ENCODE measurements around the gene HRH2.
"Not testable (repeated sequence)": the region's sequence is repeated elsewhere in the genome, so short reads cannot be mapped to it uniquely, and the experiment has no call there.

HRH2 gene, protein sequence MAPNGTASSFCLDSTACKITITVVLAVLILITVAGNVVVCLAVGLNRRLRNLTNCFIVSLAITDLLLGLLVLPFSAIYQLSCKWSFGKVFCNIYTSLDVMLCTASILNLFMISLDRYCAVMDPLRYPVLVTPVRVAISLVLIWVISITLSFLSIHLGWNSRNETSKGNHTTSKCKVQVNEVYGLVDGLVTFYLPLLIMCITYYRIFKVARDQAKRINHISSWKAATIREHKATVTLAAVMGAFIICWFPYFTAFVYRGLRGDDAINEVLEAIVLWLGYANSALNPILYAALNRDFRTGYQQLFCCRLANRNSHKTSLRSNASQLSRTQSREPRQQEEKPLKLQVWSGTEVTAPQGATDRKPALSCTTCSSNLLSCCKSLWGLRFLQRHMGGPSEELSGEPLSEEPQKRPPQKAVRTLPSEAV

DNA sequence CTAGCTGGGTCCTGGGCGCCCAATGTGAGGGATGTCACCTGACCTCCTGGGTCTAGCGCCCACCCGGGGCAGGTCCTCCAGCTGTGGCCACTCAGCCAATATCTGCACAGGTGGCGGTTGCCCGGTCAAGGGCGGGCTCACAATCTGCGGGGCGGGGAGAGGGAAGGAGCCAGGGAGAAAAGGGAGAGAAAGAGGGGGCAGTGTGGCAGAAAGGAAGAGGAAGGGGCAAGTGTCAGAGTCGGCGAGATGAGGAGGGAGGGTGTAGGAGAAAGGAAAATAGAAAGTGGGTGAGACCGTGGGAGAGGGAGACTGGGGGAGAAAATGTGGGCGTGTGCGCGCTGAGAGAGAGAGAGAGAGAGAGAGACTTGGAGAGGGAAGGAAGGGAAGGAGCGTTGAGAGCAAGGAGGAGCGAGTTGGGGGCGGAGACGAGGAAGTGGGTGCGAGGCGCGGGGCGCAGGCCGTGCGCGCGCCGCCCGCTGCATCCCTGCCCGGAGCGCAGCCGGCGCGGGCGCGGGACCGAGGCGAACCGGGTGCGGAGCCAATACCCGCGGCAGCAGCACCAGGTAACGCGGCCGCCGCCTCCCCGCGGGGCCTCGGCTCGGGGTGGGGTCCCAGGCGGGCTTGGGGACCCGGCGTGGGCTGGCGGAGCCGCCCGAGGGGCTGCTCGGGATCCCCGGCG is at the start of gene HRH2:
Gene HRH2 (plus strand): TSS at position 479 of the 679 bp plus-strand sequence. CDS start 25,163 bp downstream, outside the sequence.
- no peak within 1 kb of the TSS for H3K4me3 ChIP-seq (ENCODE audit: low read length)
- H3K9me3 ChIP-seq (ENCODE audit: control insufficient read depth, low read length): no peaks in the 10 kb centered on the region
- H3K36me3 ChIP-seq (ENCODE audit: control insufficient read depth, insufficient read depth, low read length): no peaks in the 10 kb centered on the region
- H3K27me3 ChIP-seq (ENCODE audit: control insufficient read depth, insufficient read depth, low read length): peaks cover 36% of the 10 kb centered on the region
- H3K9ac ChIP-seq (ENCODE audit: low read length): peak within 1 kb of the TSS; percentile 34
- H3K4me1 ChIP-seq (ENCODE audit: control insufficient read depth, insufficient read depth, low read length): no peaks in the 10 kb centered on the region

DNA sequence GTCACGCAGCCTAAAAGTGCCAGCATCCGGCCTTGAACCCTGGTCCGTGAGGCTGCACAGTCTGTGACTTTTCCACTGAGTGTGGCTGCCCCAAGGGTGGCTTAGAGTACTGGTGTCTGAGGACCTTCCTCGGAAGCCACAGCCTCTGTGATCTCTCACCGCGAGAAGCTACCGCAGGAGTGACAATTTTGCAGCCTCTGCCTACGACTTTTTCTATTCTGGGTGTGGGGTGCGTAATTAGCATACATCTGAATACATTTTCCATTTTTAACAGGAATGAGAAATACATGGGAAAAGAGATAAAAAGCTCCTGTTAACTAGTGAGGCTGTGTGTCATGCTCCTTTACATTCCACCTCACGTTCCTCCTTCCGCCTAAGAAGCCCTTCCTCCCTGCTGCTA is 48.3 kb upstream of the HRH2 start:
- H3K36me3 ChIP-seq (ENCODE audit: control insufficient read depth, insufficient read depth, low read length): no peaks in the 10 kb centered on the region
- H3K27me3 ChIP-seq (ENCODE audit: control insufficient read depth, insufficient read depth, low read length): no peaks in the 10 kb centered on the region
- H3K4me3 ChIP-seq (ENCODE audit: low read length): no peak overlapping the region
- no peaks in the 10 kb centered on the region for H3K4me1 ChIP-seq (ENCODE audit: control insufficient read depth, insufficient read depth, low read length)
- H3K9me3 ChIP-seq (ENCODE audit: control insufficient read depth, low read length): no peaks in the 10 kb centered on the region
- no peak overlapping the region for H3K9ac ChIP-seq (ENCODE audit: low read length)

DNA sequence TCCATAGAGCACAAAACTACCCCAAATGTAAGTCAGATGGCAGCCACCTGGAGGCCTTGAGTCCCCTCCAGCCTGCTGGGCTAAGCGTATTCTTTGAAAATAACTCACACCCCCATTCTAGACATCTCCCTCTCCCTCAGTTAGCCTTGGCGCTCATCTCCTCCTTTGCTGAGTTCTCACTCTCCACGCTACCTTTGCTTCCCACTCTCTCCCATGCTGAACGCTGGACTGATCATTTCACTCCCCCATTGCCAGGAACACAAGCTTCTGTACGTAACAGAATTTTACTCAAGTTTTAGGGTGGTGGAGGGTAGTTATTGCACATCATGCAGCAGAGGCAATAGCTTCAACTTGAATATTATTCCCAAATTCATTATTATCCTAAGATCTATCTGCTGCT is 47.5 kb upstream of the HRH2 start:
- Histone ChIP-seq H3K9ac (ENCODE audit: low read length) (no peak overlapping the region), H3K9me3 (ENCODE audit: control insufficient read depth, low read length) (no peaks in the 10 kb centered on the region), H3K4me3 (ENCODE audit: low read length) (no peak overlapping the region), H3K27me3 (ENCODE audit: control insufficient read depth, insufficient read depth, low read length) (no peaks in the 10 kb centered on the region), H3K36me3 (ENCODE audit: control insufficient read depth, insufficient read depth, low read length) (no peaks in the 10 kb centered on the region), H3K4me1 (ENCODE audit: control insufficient read depth, insufficient read depth, low read length) (no peaks in the 10 kb centered on the region)

DNA sequence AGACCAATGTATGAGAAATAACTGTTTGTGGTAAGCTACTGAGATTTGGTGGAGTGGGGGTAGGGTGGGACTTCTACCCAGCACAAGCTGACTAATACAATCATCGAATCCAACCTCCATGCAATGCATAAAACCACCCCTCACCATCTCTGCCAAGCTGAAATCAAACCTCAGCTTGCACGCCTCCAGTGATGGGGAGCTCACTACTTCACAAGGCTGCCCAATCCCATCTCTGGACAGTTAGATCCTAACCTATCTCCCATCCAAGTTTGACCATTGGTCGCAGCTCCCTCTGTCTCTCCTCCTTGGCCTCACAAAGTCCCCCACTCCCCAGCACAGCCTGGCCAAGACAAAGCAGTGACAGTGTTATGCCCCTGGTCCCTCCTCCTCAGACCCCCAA is 47.0 kb upstream of the HRH2 start:
- H3K27me3 ChIP-seq (ENCODE audit: control insufficient read depth, insufficient read depth, low read length): no peaks in the 10 kb centered on the region
- no peaks in the 10 kb centered on the region for H3K36me3 ChIP-seq (ENCODE audit: control insufficient read depth, insufficient read depth, low read length)
- no peaks in the 10 kb centered on the region for H3K9me3 ChIP-seq (ENCODE audit: control insufficient read depth, low read length)
- no peak overlapping the region for H3K4me3 ChIP-seq (ENCODE audit: low read length)
- H3K9ac ChIP-seq (ENCODE audit: low read length): no peak overlapping the region
- H3K4me1 ChIP-seq (ENCODE audit: control insufficient read depth, insufficient read depth, low read length): no peaks in the 10 kb centered on the region

DNA sequence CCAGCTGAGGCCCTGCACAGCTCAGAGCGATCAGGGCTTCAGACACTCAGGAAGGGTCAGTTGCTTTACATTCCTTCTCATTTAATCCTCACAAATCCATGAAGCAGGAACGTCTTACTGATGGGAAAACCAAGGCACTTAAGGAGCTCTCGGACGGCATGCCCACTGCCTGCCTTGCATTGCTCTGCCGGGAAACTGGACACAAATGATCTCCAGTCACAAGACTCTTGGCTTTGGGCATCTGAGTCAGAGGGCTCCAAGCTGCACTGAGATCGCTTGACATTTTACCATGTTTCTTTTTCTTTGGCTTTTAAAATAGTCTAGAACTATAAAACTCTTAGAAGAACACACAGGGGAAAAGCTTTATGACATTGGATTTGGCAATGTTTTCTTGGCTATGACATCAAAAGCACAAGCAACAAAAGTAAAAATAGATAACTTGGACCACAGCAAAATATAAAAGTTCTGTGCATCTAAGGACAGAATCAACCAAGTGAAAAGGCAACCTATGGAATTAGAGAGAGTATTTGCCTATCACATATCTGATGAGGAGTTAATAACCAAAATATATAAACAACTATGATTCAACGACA is 43.6 kb upstream of the HRH2 start:
- Histone ChIP-seq H3K9ac (ENCODE audit: low read length) (no peak overlapping the region), H3K4me1 (ENCODE audit: control insufficient read depth, insufficient read depth, low read length) (no peaks in the 10 kb centered on the region), H3K9me3 (ENCODE audit: control insufficient read depth, low read length) (no peaks in the 10 kb centered on the region), H3K4me3 (ENCODE audit: low read length) (no peak overlapping the region), H3K36me3 (ENCODE audit: control insufficient read depth, insufficient read depth, low read length) (no peaks in the 10 kb centered on the region), H3K27me3 (ENCODE audit: control insufficient read depth, insufficient read depth, low read length) (no peaks in the 10 kb centered on the region)

DNA sequence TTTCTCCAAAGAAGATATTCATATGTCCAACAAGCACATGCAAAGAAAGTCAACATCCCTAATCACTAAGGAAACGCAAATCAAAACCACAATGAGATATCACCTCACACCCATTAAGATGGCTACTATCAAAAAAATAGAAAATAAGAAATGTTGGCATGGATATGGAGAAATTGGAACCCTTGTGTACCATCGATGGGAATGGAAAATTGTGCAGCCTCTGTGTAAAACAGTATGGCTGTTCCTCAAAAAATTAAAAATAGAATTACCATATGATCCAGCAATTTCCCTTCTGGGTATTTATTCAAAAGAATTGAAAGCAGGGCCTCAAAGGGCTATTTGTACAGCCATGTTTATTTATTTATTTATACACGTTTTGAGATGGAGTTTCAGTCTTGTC is 43.0 kb upstream of the HRH2 start:
- Histone ChIP-seq H3K36me3 (ENCODE audit: control insufficient read depth, insufficient read depth, low read length) (no peaks in the 10 kb centered on the region), H3K27me3 (ENCODE audit: control insufficient read depth, insufficient read depth, low read length) (no peaks in the 10 kb centered on the region), H3K4me1 (ENCODE audit: control insufficient read depth, insufficient read depth, low read length) (no peaks in the 10 kb centered on the region), H3K9ac (ENCODE audit: low read length) (no peak overlapping the region), H3K4me3 (ENCODE audit: low read length) (no peak overlapping the region), H3K9me3 (ENCODE audit: control insufficient read depth, low read length) (no peaks in the 10 kb centered on the region)

DNA sequence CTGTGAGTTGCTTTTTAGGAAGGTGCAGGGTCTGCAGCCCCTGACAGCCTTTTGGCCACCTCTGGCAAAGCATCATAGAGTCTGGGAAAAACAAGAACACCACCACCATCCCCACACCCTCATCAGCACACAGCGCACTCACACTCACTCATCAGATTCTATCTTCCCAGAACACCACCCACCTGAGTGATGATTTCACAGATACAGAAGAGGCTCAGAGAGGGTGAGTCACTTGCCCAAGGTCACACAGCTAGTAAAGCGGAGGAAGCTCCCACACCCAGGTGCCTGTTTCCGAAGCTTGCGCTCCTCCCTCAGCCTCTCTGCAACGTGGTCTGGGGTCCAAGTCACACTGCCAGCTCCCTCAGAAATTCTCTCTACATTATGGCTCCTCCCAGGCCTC is 41.8 kb upstream of the HRH2 start:
- Histone ChIP-seq H3K4me3 (ENCODE audit: low read length) (no peak overlapping the region), H3K9ac (ENCODE audit: low read length) (no peak overlapping the region), H3K36me3 (ENCODE audit: control insufficient read depth, insufficient read depth, low read length) (no peaks in the 10 kb centered on the region), H3K4me1 (ENCODE audit: control insufficient read depth, insufficient read depth, low read length) (no peaks in the 10 kb centered on the region), H3K9me3 (ENCODE audit: control insufficient read depth, low read length) (no peaks in the 10 kb centered on the region), H3K27me3 (ENCODE audit: control insufficient read depth, insufficient read depth, low read length) (no peaks in the 10 kb centered on the region)

DNA sequence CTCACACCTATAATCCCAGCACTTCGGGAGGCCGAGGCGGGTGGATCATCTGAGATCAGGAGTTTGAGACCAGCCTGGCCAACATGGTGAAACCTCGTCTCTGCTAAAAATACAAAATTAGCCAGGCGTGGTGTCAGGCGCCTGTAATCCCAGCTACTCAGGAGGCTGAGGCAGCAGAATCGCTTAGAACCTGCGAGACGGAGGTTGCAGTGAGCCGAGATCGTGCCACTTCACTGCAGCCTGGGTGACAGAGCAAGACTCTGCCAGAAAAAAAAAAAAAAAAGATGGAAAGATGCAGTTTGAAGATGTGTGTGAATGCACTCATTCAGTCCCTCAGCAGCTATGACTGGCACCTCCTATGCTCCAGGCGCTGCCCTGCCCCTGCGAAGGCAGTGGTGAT is 41.3 kb upstream of the HRH2 start:
- not testable (repeated sequence) for H3K4me3 ChIP-seq (ENCODE audit: low read length); H3K9me3 ChIP-seq (ENCODE audit: control insufficient read depth, low read length); H3K36me3 ChIP-seq (ENCODE audit: control insufficient read depth, insufficient read depth, low read length); H3K27me3 ChIP-seq (ENCODE audit: control insufficient read depth, insufficient read depth, low read length); H3K9ac ChIP-seq (ENCODE audit: low read length); H3K4me1 ChIP-seq (ENCODE audit: control insufficient read depth, insufficient read depth, low read length)

DNA sequence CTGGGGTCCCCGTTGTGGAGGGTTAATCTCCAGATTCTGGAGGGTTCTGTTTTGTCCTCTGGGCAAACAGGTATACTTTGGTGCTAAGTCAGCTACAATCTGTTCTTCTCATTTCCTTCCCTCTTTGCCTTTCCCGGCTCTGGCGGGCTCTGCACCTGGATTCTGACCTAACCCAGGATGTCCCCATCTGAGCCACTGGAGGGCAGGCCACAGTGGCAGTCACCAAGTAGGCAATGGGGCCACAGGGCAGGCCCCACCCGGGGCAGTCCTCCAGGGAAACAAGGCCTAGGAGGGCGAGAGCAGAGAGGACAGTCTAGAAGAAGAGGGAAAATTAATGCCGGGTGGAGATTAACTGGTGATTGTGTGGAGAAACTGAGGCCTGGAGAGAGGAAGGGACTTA is 40.4 kb upstream of the HRH2 start:
- H3K4me1 ChIP-seq (ENCODE audit: control insufficient read depth, insufficient read depth, low read length): no peaks in the 10 kb centered on the region

DNA sequence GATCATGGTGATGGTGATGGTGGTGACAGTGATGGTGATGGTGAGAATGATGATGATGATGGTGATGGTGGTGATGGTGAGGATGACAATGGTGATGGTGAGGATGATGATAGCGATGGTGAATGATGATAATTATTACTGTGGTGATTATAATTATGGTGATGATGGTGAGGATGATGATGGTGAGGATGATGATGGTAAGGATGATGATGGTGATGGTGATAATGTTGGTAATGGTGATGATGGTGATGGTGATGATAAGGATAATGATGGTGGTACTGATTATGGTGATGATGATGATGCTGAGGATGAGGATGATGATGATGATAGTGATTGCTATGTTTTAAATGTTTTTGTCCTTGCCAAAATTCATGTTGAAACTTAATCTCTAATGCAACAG is 37.3 kb upstream of the HRH2 start:
- Histone ChIP-seq H3K4me3 (ENCODE audit: low read length) (no peak overlapping the region), H3K9ac (ENCODE audit: low read length) (no peak overlapping the region), H3K36me3 (ENCODE audit: control insufficient read depth, insufficient read depth, low read length) (no peaks in the 10 kb centered on the region), H3K9me3 (ENCODE audit: control insufficient read depth, low read length) (no peaks in the 10 kb centered on the region), H3K4me1 (ENCODE audit: control insufficient read depth, insufficient read depth, low read length) (no peaks in the 10 kb centered on the region), H3K27me3 (ENCODE audit: control insufficient read depth, insufficient read depth, low read length) (no peaks in the 10 kb centered on the region)

More for the DNA sequence above, 40.4 kb upstream of the HRH2 start:
- Histone ChIP-seq H3K4me3 (ENCODE audit: low read length) (no peak overlapping the region), H3K36me3 (ENCODE audit: control insufficient read depth, insufficient read depth, low read length) (no peaks in the 10 kb centered on the region), H3K27me3 (ENCODE audit: control insufficient read depth, insufficient read depth, low read length) (no peaks in the 10 kb centered on the region), H3K9me3 (ENCODE audit: control insufficient read depth, low read length) (no peaks in the 10 kb centered on the region), H3K9ac (ENCODE audit: low read length) (no peak overlapping the region)

DNA sequence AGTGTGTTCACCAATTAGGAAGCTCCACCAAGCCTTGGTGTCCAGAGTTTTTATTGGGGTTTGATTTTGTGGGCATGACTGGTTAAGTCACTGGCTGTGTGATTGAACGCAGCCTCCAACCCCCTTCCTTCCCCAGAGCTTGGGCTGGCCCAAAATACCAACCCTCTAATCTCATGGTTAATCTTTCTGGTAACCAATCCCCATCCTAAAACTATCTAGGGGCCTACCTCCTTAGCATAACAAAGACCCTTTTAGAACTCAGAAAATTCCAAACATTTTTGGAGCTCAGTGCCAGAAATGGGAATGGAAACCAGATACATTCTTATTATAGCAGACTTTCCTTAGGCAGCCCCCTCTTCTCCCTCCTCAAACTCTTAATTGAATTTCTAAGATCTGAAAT is 35.9 kb upstream of the HRH2 start:
- no peaks in the 10 kb centered on the region for H3K27me3 ChIP-seq (ENCODE audit: control insufficient read depth, insufficient read depth, low read length)
- no peak overlapping the region for H3K4me3 ChIP-seq (ENCODE audit: low read length)
- no peaks in the 10 kb centered on the region for H3K9me3 ChIP-seq (ENCODE audit: control insufficient read depth, low read length)
- H3K36me3 ChIP-seq (ENCODE audit: control insufficient read depth, insufficient read depth, low read length): no peaks in the 10 kb centered on the region
- H3K4me1 ChIP-seq (ENCODE audit: control insufficient read depth, insufficient read depth, low read length): no peaks in the 10 kb centered on the region
- no peak overlapping the region for H3K9ac ChIP-seq (ENCODE audit: low read length)

DNA sequence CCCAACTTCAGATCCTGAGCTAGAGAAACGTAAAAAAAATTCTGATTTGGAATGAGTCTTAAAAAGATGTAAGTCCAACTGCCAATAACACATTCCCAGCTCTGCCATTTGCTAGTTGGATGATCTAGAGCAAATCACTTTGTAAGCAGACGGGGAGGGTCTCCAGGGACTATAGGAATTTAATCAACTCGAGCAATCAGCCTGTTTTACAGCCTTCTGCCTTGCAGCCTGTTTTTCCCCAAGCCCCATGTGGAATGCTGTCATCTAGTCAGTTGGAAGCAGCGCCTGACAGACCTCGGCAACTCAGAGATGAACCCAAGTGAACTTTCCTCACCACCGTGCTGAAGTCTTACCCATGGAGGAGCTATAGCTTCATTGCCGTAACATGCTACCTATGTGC is 34.8 kb upstream of the HRH2 start:
- Histone ChIP-seq H3K4me1 (ENCODE audit: control insufficient read depth, insufficient read depth, low read length) (no peaks in the 10 kb centered on the region), H3K9me3 (ENCODE audit: control insufficient read depth, low read length) (no peaks in the 10 kb centered on the region), H3K36me3 (ENCODE audit: control insufficient read depth, insufficient read depth, low read length) (no peaks in the 10 kb centered on the region), H3K4me3 (ENCODE audit: low read length) (no peak overlapping the region), H3K27me3 (ENCODE audit: control insufficient read depth, insufficient read depth, low read length) (no peaks in the 10 kb centered on the region), H3K9ac (ENCODE audit: low read length) (no peak overlapping the region)

Measured in mucosa of stomach (tissue), 1 donor.